Measurements from ENCODE around the gene FARS2.

Gene FARS2

GRCh38 chr6:5746053-5746758 lies 484.9 kb downstream of the FARS2 start:
- Histone ChIP-seq H3K4me1 (ENCODE audit: control insufficient read depth in 2 of 2, insufficient read depth in 2 of 2, low read length in 2 of 2) (peaks cover 3 to 10% of the 10 kb centered on the region in 2 donors), H3K4me3 (ENCODE audit: low read length in 2 of 2) (no peak overlapping the region), H3K36me3 (ENCODE audit: control insufficient read depth in 2 of 2, insufficient read depth in 2 of 2, low read length in 2 of 2) (no peaks in the 10 kb centered on the region), H3K9ac (ENCODE audit: low read depth in 1 of 2, low read length in 2 of 2) (no peak overlapping the region), H3K27ac (ENCODE audit: low read depth in 2 of 2, low read length in 2 of 2) (no peak overlapping the region), H3K9me3 (ENCODE audit: control insufficient read depth in 2 of 2, low read length in 2 of 2) (no peaks in the 10 kb centered on the region), H3K27me3 (ENCODE audit: control insufficient read depth in 2 of 2, insufficient read depth in 2 of 2, low read length in 2 of 2) (no peaks in the 10 kb centered on the region)

GRCh38 chr6:5746759-5747130 lies 485.4 kb downstream of the FARS2 start:
- no peaks in the 10 kb centered on the region for H3K9me3 ChIP-seq (ENCODE audit: control insufficient read depth in 2 of 2, low read length in 2 of 2)
- no peak overlapping the region for H3K9ac ChIP-seq (ENCODE audit: low read depth in 1 of 2, low read length in 2 of 2)
- peaks cover 3 to 10% of the 10 kb centered on the region in 2 donors for H3K4me1 ChIP-seq (ENCODE audit: control insufficient read depth in 2 of 2, insufficient read depth in 2 of 2, low read length in 2 of 2)
- no peak overlapping the region for H3K4me3 ChIP-seq (ENCODE audit: low read length in 2 of 2)
- H3K36me3 ChIP-seq (ENCODE audit: control insufficient read depth in 2 of 2, insufficient read depth in 2 of 2, low read length in 2 of 2): no peaks in the 10 kb centered on the region
- H3K27me3 ChIP-seq (ENCODE audit: control insufficient read depth in 2 of 2, insufficient read depth in 2 of 2, low read length in 2 of 2): no peaks in the 10 kb centered on the region
- H3K27ac ChIP-seq (ENCODE audit: low read depth in 2 of 2, low read length in 2 of 2): no peak overlapping the region

- Histone ChIP-seq H3K4me3 (ENCODE audit: low read length in 2 of 2) (no peak overlapping the region), H3K27ac (ENCODE audit: low read depth in 2 of 2, low read length in 2 of 2) (no peak overlapping the region), H3K9ac (ENCODE audit: low read depth in 1 of 2, low read length in 2 of 2) (no peak overlapping the region), H3K27me3 (ENCODE audit: control insufficient read depth in 2 of 2, insufficient read depth in 2 of 2, low read length in 2 of 2) (no peaks in the 10 kb centered on the region), H3K9me3 (ENCODE audit: control insufficient read depth in 2 of 2, low read length in 2 of 2) (no peaks in the 10 kb centered on the region), H3K4me1 (ENCODE audit: control insufficient read depth in 2 of 2, insufficient read depth in 2 of 2, low read length in 2 of 2) (peaks cover 3 to 10% of the 10 kb centered on the region in 2 donors), H3K36me3 (ENCODE audit: control insufficient read depth in 2 of 2, insufficient read depth in 2 of 2, low read length in 2 of 2) (no peaks in the 10 kb centered on the region)
Observed at GRCh38 chr6:5747379-5747778, 486.1 kb downstream of the FARS2 start.

- no peak overlapping the region for H3K4me3 ChIP-seq (ENCODE audit: low read length in 2 of 2)
- no peaks in the 10 kb centered on the region for H3K36me3 ChIP-seq (ENCODE audit: control insufficient read depth in 2 of 2, insufficient read depth in 2 of 2, low read length in 2 of 2)
- no peak overlapping the region for H3K27ac ChIP-seq (ENCODE audit: low read depth in 2 of 2, low read length in 2 of 2)
- H3K27me3 ChIP-seq (ENCODE audit: control insufficient read depth in 2 of 2, insufficient read depth in 2 of 2, low read length in 2 of 2): no peaks in the 10 kb centered on the region
- H3K4me1 ChIP-seq (ENCODE audit: control insufficient read depth in 2 of 2, insufficient read depth in 2 of 2, low read length in 2 of 2): peaks cover 3 to 10% of the 10 kb centered on the region in 2 donors
- H3K9ac ChIP-seq (ENCODE audit: low read depth in 1 of 2, low read length in 2 of 2): no peak overlapping the region
- H3K9me3 ChIP-seq (ENCODE audit: control insufficient read depth in 2 of 2, low read length in 2 of 2): peaks cover 1 to 2% of the 10 kb centered on the region in 2 donors
Observed at GRCh38 chr6:5749016-5749650, 487.8 kb downstream of the FARS2 start.

- peaks cover 3 to 10% of the 10 kb centered on the region in 2 donors for H3K4me1 ChIP-seq (ENCODE audit: control insufficient read depth in 2 of 2, insufficient read depth in 2 of 2, low read length in 2 of 2)
- no peak overlapping the region for H3K9ac ChIP-seq (ENCODE audit: low read depth in 1 of 2, low read length in 2 of 2)
- H3K9me3 ChIP-seq (ENCODE audit: control insufficient read depth in 2 of 2, low read length in 2 of 2): peaks cover 2 to 6% of the 10 kb centered on the region in 2 donors
- no peak overlapping the region for H3K27ac ChIP-seq (ENCODE audit: low read depth in 2 of 2, low read length in 2 of 2)
- H3K27me3 ChIP-seq (ENCODE audit: control insufficient read depth in 2 of 2, insufficient read depth in 2 of 2, low read length in 2 of 2): no peaks in the 10 kb centered on the region
- H3K36me3 ChIP-seq (ENCODE audit: control insufficient read depth in 2 of 2, insufficient read depth in 2 of 2, low read length in 2 of 2): no peaks in the 10 kb centered on the region
- H3K4me3 ChIP-seq (ENCODE audit: low read length in 2 of 2): no peak overlapping the region
Observed at GRCh38 chr6:5749651-5750215, 488.4 kb downstream of the FARS2 start.

GRCh38 chr6:5751525-5752390 lies 490.4 kb downstream of the FARS2 start:
- H3K9ac ChIP-seq (ENCODE audit: low read depth in 1 of 2, low read length in 2 of 2): no peak overlapping the region
- H3K27ac ChIP-seq (ENCODE audit: low read depth in 2 of 2, low read length in 2 of 2): no peak overlapping the region
- H3K4me1 ChIP-seq (ENCODE audit: control insufficient read depth in 2 of 2, insufficient read depth in 2 of 2, low read length in 2 of 2): peaks cover 3 to 10% of the 10 kb centered on the region in 2 donors
- no peaks in the 10 kb centered on the region for H3K36me3 ChIP-seq (ENCODE audit: control insufficient read depth in 2 of 2, insufficient read depth in 2 of 2, low read length in 2 of 2)
- H3K9me3 ChIP-seq (ENCODE audit: control insufficient read depth in 2 of 2, low read length in 2 of 2): peaks cover 2 to 6% of the 10 kb centered on the region in 2 donors
- H3K4me3 ChIP-seq (ENCODE audit: low read length in 2 of 2): no peak overlapping the region
- no peaks in the 10 kb centered on the region for H3K27me3 ChIP-seq (ENCODE audit: control insufficient read depth in 2 of 2, insufficient read depth in 2 of 2, low read length in 2 of 2)

GRCh38 chr6:5752391-5752680 lies 491.0 kb downstream of the FARS2 start:
- Histone ChIP-seq H3K4me3 (ENCODE audit: low read length in 2 of 2) (no peak overlapping the region), H3K9me3 (ENCODE audit: control insufficient read depth in 2 of 2, low read length in 2 of 2) (peaks cover 2 to 6% of the 10 kb centered on the region in 2 donors), H3K9ac (ENCODE audit: low read depth in 1 of 2, low read length in 2 of 2) (no peak overlapping the region), H3K4me1 (ENCODE audit: control insufficient read depth in 2 of 2, insufficient read depth in 2 of 2, low read length in 2 of 2) (peaks cover 3 to 10% of the 10 kb centered on the region in 2 donors), H3K36me3 (ENCODE audit: control insufficient read depth in 2 of 2, insufficient read depth in 2 of 2, low read length in 2 of 2) (no peaks in the 10 kb centered on the region), H3K27me3 (ENCODE audit: control insufficient read depth in 2 of 2, insufficient read depth in 2 of 2, low read length in 2 of 2) (no peaks in the 10 kb centered on the region), H3K27ac (ENCODE audit: low read depth in 2 of 2, low read length in 2 of 2) (no peak overlapping the region)

GRCh38 chr6:5753209-5753608 lies 491.9 kb downstream of the FARS2 start:
- Histone ChIP-seq H3K9ac (ENCODE audit: low read depth in 1 of 2, low read length in 2 of 2) (no peak overlapping the region), H3K4me3 (ENCODE audit: low read length in 2 of 2) (no peak overlapping the region), H3K4me1 (ENCODE audit: control insufficient read depth in 2 of 2, insufficient read depth in 2 of 2, low read length in 2 of 2) (peaks cover 3 to 10% of the 10 kb centered on the region in 2 donors), H3K27me3 (ENCODE audit: control insufficient read depth in 2 of 2, insufficient read depth in 2 of 2, low read length in 2 of 2) (no peaks in the 10 kb centered on the region), H3K9me3 (ENCODE audit: control insufficient read depth in 2 of 2, low read length in 2 of 2) (peaks cover 2 to 6% of the 10 kb centered on the region in 2 donors), H3K27ac (ENCODE audit: low read depth in 2 of 2, low read length in 2 of 2) (no peak overlapping the region), H3K36me3 (ENCODE audit: control insufficient read depth in 2 of 2, insufficient read depth in 2 of 2, low read length in 2 of 2) (no peaks in the 10 kb centered on the region)

GRCh38 chr6:5754904-5755303 lies 493.6 kb downstream of the FARS2 start:
- Histone ChIP-seq H3K36me3 (ENCODE audit: control insufficient read depth in 2 of 2, insufficient read depth in 2 of 2, low read length in 2 of 2) (no peaks in the 10 kb centered on the region), H3K27ac (ENCODE audit: low read depth in 2 of 2, low read length in 2 of 2) (no peak overlapping the region), H3K4me1 (ENCODE audit: control insufficient read depth in 2 of 2, insufficient read depth in 2 of 2, low read length in 2 of 2) (peaks cover under 1 to 1% of the 10 kb centered on the region in 2 donors), H3K27me3 (ENCODE audit: control insufficient read depth in 2 of 2, insufficient read depth in 2 of 2, low read length in 2 of 2) (no peaks in the 10 kb centered on the region), H3K4me3 (ENCODE audit: low read length in 2 of 2) (no peak overlapping the region), H3K9ac (ENCODE audit: low read depth in 1 of 2, low read length in 2 of 2) (no peak overlapping the region), H3K9me3 (ENCODE audit: control insufficient read depth in 2 of 2, low read length in 2 of 2) (peaks cover 2 to 6% of the 10 kb centered on the region in 2 donors)

- H3K27me3 ChIP-seq (ENCODE audit: control insufficient read depth in 2 of 2, insufficient read depth in 2 of 2, low read length in 2 of 2): no peaks in the 10 kb centered on the region
- no peak overlapping the region for H3K9ac ChIP-seq (ENCODE audit: low read depth in 1 of 2, low read length in 2 of 2)
- no peak overlapping the region for H3K27ac ChIP-seq (ENCODE audit: low read depth in 2 of 2, low read length in 2 of 2)
- H3K36me3 ChIP-seq (ENCODE audit: control insufficient read depth in 2 of 2, insufficient read depth in 2 of 2, low read length in 2 of 2): no peaks in the 10 kb centered on the region
- H3K4me3 ChIP-seq (ENCODE audit: low read length in 2 of 2): no peak overlapping the region
- no peaks in the 10 kb centered on the region for H3K9me3 ChIP-seq (ENCODE audit: control insufficient read depth in 2 of 2, low read length in 2 of 2)
- no peaks in the 10 kb centered on the region for H3K4me1 ChIP-seq (ENCODE audit: control insufficient read depth in 2 of 2, insufficient read depth in 2 of 2, low read length in 2 of 2)
Observed at GRCh38 chr6:5759571-5759970, 498.3 kb downstream of the FARS2 start.

All from mucosa of rectum (tissue), 2 donors.